K562 (cell line): ENCODE results near the gene MARCHF3. TPM values are rescaled to one million over a fixed set of nuclear protein-coding genes. Genes with fewer than 3 reads are reported as not detected.

Experiments used
- ATAC-seq: fragments of 200-7000 bp; cut with Tn5 transposase; 3 replicates; pipeline ENCODE4 v1.9.1; 2020; ENCODE audit warnings: moderate library complexity
- BruUV-seq: library from RNA; stranded (reverse); fragments of 400-500 nt; replicated peaks from 2 replicates; lab custom pipeline; 2021; lab: Mats Ljungman, UMichigan
- CTCF ChIA-PET: fragments of 300-600 bp; formaldehyde crosslinking; extraction: SDS; loops from one replicate; lab custom pipeline; 2021; ENCODE audit warnings: low intra/inter-chr PET ratio; lab: Yijun Ruan, JAX
- POLR2A ChIA-PET: fragments of 300-600, 350-650 bp; sonication (Branson Sonifier 250); formaldehyde crosslinking; extraction: SDS; loops from one replicate; lab custom pipeline; 2021; ENCODE audit warnings: antibody characterized with exemption, inconsistent platforms; lab: Yijun Ruan, JAX
- DNase-seq, 4 experiments: peaks; one replicate each; pipeline versions ENCODE4 v3.0.0 to v3.0.0-alpha.2; 2011 to 2018; ENCODE audit warnings: low spot score in 3 of 4, mixed read lengths in 3 of 4; ENCODE audit errors: extremely low read depth in 1 of 4
- FAIRE-seq: peaks from 2 replicates; lab custom pipeline; 2011; peaks lifted over from hg19 to GRCh38; lab: Jason Lieb, UNC
- H2AFZ ChIP-seq: 2 replicates; pipeline ENCODE4 v1.6.0; 2011; ENCODE audit warnings: low read depth, low read length, control low read depth, inconsistent platforms
- H3K27ac ChIP-seq: fragments of 200-600 bp; 3 replicates; pipeline ENCODE4 v1.8.0; 2011; ENCODE audit warnings: low read depth, mild to moderate bottlenecking, control low read depth, inconsistent platforms, low read length, moderate library complexity, mixed read lengths; ENCODE audit errors: extremely low read depth
- H3K27me3 ChIP-seq, 2 experiments: fragments of 300-600 bp in 1 of 2; 2 replicates in 1 of 2; 3 replicates in 1 of 2; pipeline versions ENCODE4 v1.6.0 to v1.8.0; 2011; ENCODE audit warnings: inconsistent platforms in 2 of 2, low read length in 2 of 2, mild to moderate bottlenecking in 1 of 2, mixed read lengths in 1 of 2, moderate library complexity in 1 of 2; ENCODE audit not compliant: control insufficient read depth in 2 of 2, insufficient read depth in 2 of 2
- H3K36me3 ChIP-seq: fragments of 300-600 bp; 3 replicates; pipeline ENCODE4 v1.8.0; 2011; ENCODE audit warnings: mild to moderate bottlenecking, low read length, inconsistent platforms; ENCODE audit not compliant: control insufficient read depth, insufficient read depth
- H3K4me1 ChIP-seq, 2 experiments: fragments of 200-600 bp in 1 of 2; replicated peaks in 1 of 2; 2 replicates in 1 of 2; 3 replicates in 1 of 2; pipeline versions ENCODE4 v1.5.1 to v1.8.0; 2011; ENCODE audit warnings: inconsistent platforms in 2 of 2, low read length in 2 of 2, mild to moderate bottlenecking in 1 of 2, mixed read lengths in 1 of 2, moderate library complexity in 1 of 2; ENCODE audit not compliant: control insufficient read depth in 2 of 2, insufficient read depth in 2 of 2
- H3K4me2 ChIP-seq: 2 replicates; pipeline ENCODE4 v1.6.1; 2011; ENCODE audit warnings: low read length, control low read depth, inconsistent platforms, mixed read lengths; ENCODE audit not compliant: insufficient read depth
- H3K4me3 ChIP-seq: fragments of 200-600 bp; sonication (generic), shearing (Covaris generic); 2 replicates; pipeline ENCODE4 v1.5.1; 2016; ENCODE audit warnings: control low read depth, inconsistent platforms
- H3K79me2 ChIP-seq: fragments of 200-600 bp; 3 replicates; pipeline ENCODE4 v1.8.0; 2011; ENCODE audit warnings: low read length, inconsistent platforms; ENCODE audit not compliant: control insufficient read depth, insufficient read depth
- H3K9ac ChIP-seq, 2 experiments: 2 replicates each; pipeline versions ENCODE4 v1.6.0 to v1.6.1; 2011; ENCODE audit warnings: low read depth in 2 of 2, low read length in 2 of 2, control low read depth in 1 of 2, inconsistent platforms in 1 of 2, mild to moderate bottlenecking in 1 of 2, mixed read lengths in 1 of 2; ENCODE audit not compliant: insufficient read depth in 1 of 2
- H3K9me1 ChIP-seq: one replicate; pipeline ENCODE4 v1.6.0; 2011; ENCODE audit warnings: inconsistent platforms, mild to moderate bottlenecking, low read length, moderate library complexity; ENCODE audit not compliant: control insufficient read depth, insufficient read depth
- H3K9me3 ChIP-seq: replicated peaks from 2 replicates; pipeline ENCODE4 v1.5.1; 2011; ENCODE audit warnings: low read depth, low read length, inconsistent platforms; ENCODE audit not compliant: control insufficient read depth, insufficient read depth
- H4K20me1 ChIP-seq: replicated peaks from 2 replicates; pipeline ENCODE4 v1.6.1; 2011; ENCODE audit warnings: low read length, inconsistent platforms, mixed read lengths; ENCODE audit not compliant: control insufficient read depth, insufficient read depth
- ATF1 ChIP-seq, 2 experiments: fragments of 450-650 bp in 1 of 2; IDR thresholded peaks; 2 replicates each; pipeline ENCODE4 v1.6.1; 2016; ENCODE audit warnings: missing compliant biosample characterization in 1 of 2, missing genetic modification characterization in 1 of 2
- BRD4 ChIP-seq: fragments of 200-600 bp; sonication (generic); IDR thresholded peaks from 2 replicates; pipeline ENCODE4 v1.6.1; 2017; ENCODE audit warnings: inconsistent platforms
- CEBPB ChIP-seq: fragments of 450-650 bp; IDR thresholded peaks from 2 replicates; pipeline ENCODE4 v1.6.1; 2016; ENCODE audit warnings: missing genetic modification characterization, missing compliant biosample characterization
- CEBPG ChIP-seq, 3 experiments: fragments of 200-800 bp in 1 of 3; sonication (Bioruptor generic) in 1 of 3; sonication (generic) in 1 of 3; formaldehyde crosslinking in 1 of 3; IDR thresholded peaks in 2 of 3; conservative IDR thresholded peaks in 1 of 3; 2 replicates each; pipeline versions ENCODE4 v1.6.1 to v1.8.0; 2016 to 2022; ENCODE audit warnings: missing compliant biosample characterization in 2 of 3, missing genetic modification characterization in 2 of 3, mild to moderate bottlenecking in 1 of 3, missing genetic modification reagents in 1 of 3
- HCFC1 ChIP-seq: IDR thresholded peaks from 2 replicates; pipeline ENCODE4 v1.6.1; 2012; ENCODE audit warnings: low read depth, low read length, improper control_type of control experiment
- MITF ChIP-seq: IDR thresholded peaks from 2 replicates; pipeline ENCODE4 v1.6.1; 2014; ENCODE audit warnings: antibody characterized with exemption
- MTA1 ChIP-seq: fragments of 450-650 bp; IDR thresholded peaks from 2 replicates; pipeline ENCODE4 v1.6.1; 2017; ENCODE audit warnings: borderline replicate concordance
- RHOXF2B ChIP-seq: fragments of 250-450 bp; sonication (Bioruptor Pico); conservative IDR thresholded peaks from 2 replicates; pipeline ENCODE4 v1.5.1; 2021
- TCF7 ChIP-seq: sonication (generic); IDR thresholded peaks from 2 replicates; pipeline ENCODE4 v1.6.1; 2016; ENCODE audit warnings: antibody characterized with exemption, borderline replicate concordance
- ZNF384 ChIP-seq: IDR thresholded peaks from 2 replicates; pipeline ENCODE4 v1.6.1; 2012; ENCODE audit warnings: low read depth, low read length, improper control_type of control experiment
- WGBS: fragments of 100-300 bp; shearing (Covaris generic); methylation state at CpG from one replicate; pipeline ENCODE4 v1.1.6; 2016; ENCODE audit warnings: low coverage, mixed read lengths; ENCODE audit not compliant: insufficient coverage; ENCODE audit errors: missing lambda C conversion rate; 5-methylcytosine and 5-hydroxymethylcytosine counted together
- in situ Hi-C: fragments of 300-500 bp; cut with MboI; formaldehyde crosslinking; loops from 4 replicates; pipeline ENCODE4 v1.15.0; 2018; ENCODE audit warnings: inconsistent platforms, mixed read lengths
- intact Hi-C: fragments of 100-400 bp; cut with micrococcal nuclease; formaldehyde crosslinking; loops from 2 replicates; pipeline ENCODE4 v1.14.2; 2022
- polyA plus RNA-seq, 8 experiments: library from polyadenylated mRNA; depleted of rRNA in 4 of 8; stranded (reverse) in 5 of 8; unstranded in 3 of 8; fragments of >200 nt; fragmentation: Nextera tagmentation in 2 of 8; fragmentation: Illumina TruSeq in 1 of 8; extraction: Ambion mirVana in 2 of 8; extraction: Trizol in 1 of 8; gene quantifications; 2 replicates each; pipeline versions ENCODE4 v1.2.1 to v1.2.3, GENCODE V29; 2011 to 2014; ENCODE audit warnings: inconsistent platforms in 1 of 8, missing spikeins in 1 of 8
- total RNA-seq, 7 experiments: library from RNA; depleted of rRNA in 6 of 7; stranded (reverse); fragments of >200 nt in 6 of 7; fragmentation: Illumina TruSeq in 2 of 7; extraction: Trizol in 2 of 7; gene quantifications; 2 replicates each; pipeline versions ENCODE4 v1.2.1 to v1.2.3, GENCODE V29; 2011 to 2021; ENCODE audit warnings: low replicate concordance in 1 of 7

Gene MARCHF3
- total and polyA plus RNA-seq, 9 of the 15 experiments (the other 6 are each of a cell fraction or from before 2014, with no cell fraction given) = 5.6 to 37.4 (median 16.5) TPM

DNA sequence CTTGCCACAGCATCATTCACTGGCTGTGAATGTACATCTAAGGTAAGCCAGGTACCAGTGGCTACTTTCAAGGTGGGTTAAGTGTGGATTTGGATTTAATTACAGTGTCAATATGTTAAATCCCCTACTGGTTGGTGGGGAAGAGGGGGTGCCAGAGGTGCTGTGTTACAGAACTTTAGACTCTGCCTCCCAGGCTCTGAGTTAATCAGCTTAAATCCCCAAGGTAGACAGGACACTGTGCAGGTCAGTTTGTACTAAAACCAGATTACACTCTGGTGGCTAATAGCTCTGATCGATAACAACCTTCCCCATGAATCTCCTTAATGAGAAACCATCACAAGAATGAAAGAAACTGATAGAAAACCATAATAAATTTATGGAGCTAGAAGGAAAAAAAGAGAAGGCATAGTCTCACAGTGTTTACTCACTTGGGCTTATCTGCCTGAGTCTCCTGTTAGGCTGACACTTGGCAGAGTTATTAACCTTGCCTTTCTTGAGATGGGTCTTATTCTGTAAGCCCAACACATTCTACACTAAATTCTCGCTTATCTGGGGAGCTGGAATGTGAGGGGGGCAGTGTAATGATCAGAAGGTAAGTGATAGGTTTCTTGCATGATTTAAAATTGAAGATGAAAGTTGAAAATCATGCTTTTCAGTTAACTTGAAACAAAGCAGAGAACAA lies 146.7 kb downstream of the MARCHF3 start (continued):
- TF ChIP-seq BRD4 = peak; percentile 77; the same call in 1 of the 2 replicates
- peak; percentile 42; the same call in 1 of the 2 replicates for TF ChIP-seq ZNF384
- TF ChIP-seq, all 486 proteins: peak for 13

- Histone ChIP-seq H3K4me3 (no peak overlapping the region), H3K4me2 (no peak overlapping the region), H3K36me3 (peaks cover 14% of the 10 kb centered on the region; the same call in 2 of the 3 replicates), H3K9me3 (no peaks in the 10 kb centered on the region), H2AFZ (no peak overlapping the region), H3K27ac (no peak overlapping the region; the same call in 2 of the 3 replicates), H3K9me1 (no peaks in the 10 kb centered on the region), H3K4me1 (peaks cover 12 to 53% of the 10 kb centered on the region in 2 experiments), H3K79me2 (peaks cover 6% of the 10 kb centered on the region; the same call in 1 of the 3 replicates), H3K9ac (no peak overlapping the region), H4K20me1 (no peaks in the 10 kb centered on the region; the same call in 1 of the 2 replicates), H3K27me3 (no peaks in the 10 kb centered on the region)
- intact Hi-C loops (loop anchor here (5.0 kb wide), 1 partner anchor 150 kb away; the partner anchor contains the start of gene MARCHF3), in situ Hi-C loops (no loop called here)
- no peak for TF ChIP-seq ATF1 (CRISPR knock-in tag; IDR thresholded peaks at IDR 0.05)
- TF ChIP-seq ATF1 (tag; IDR thresholded peaks at IDR 0.05) = no peak
- no peak for TF ChIP-seq RHOXF2B (CRISPR knock-in tag)
- peak; percentile 80 for TF ChIP-seq CEBPB (tag)
- no peak for TF ChIP-seq MTA1
- TF ChIP-seq HCFC1 = no peak
- TF ChIP-seq TCF7 = no peak
- TF ChIP-seq MITF = no peak
- TF ChIP-seq CEBPG (CRISPR knock-in tag; IDR thresholded peaks at IDR 0.05) = 0 out of 2 replicates have a peak, but pooled peaks have one; percentile 10
- peak in 1 of 2 experiments; percentile 55; a peak in 1 of 4 replicates for TF ChIP-seq CEBPG (tag; conservative IDR thresholded peaks at IDR 0.05 in 1 of 2, IDR thresholded peaks at IDR 0.05 in 1 of 2)
- WGBS = 75% methylated on average over 5 of the region's 5 CpGs
- no peak for ATAC-seq
- no TSS peak for BruUV-seq
- ChIA-PET POLR2A (interaction anchor here (0.6 to 1.6 kb wide), 3 partner anchors 45 to 175 kb away, joined by 3 read pairs; no protein-coding TSS in a partner anchor), CTCF (no interaction called here)
- DNase-seq = no peak
- no peak for FAIRE-seq
Measured at GRCh38 chr5:126881821-126882600, 148.3 kb downstream of the MARCHF3 start.
